Urothelium cell line (cell line): ENCODE data around the gene MYL1.
A peak's percentile ranks its signal among the peaks of the same experiment; 100 is the strongest.

Experiments
- DNase-seq: peaks from one replicate; pipeline ENCODE4 v3.0.0; 2011; ENCODE audit warnings: low spot score, mixed read lengths
- FAIRE-seq: peaks from 2 replicates; lab custom pipeline; 2011; peaks lifted over from hg19 to GRCh38; lab: Jason Lieb, UNC

MYL1 gene

DNA sequence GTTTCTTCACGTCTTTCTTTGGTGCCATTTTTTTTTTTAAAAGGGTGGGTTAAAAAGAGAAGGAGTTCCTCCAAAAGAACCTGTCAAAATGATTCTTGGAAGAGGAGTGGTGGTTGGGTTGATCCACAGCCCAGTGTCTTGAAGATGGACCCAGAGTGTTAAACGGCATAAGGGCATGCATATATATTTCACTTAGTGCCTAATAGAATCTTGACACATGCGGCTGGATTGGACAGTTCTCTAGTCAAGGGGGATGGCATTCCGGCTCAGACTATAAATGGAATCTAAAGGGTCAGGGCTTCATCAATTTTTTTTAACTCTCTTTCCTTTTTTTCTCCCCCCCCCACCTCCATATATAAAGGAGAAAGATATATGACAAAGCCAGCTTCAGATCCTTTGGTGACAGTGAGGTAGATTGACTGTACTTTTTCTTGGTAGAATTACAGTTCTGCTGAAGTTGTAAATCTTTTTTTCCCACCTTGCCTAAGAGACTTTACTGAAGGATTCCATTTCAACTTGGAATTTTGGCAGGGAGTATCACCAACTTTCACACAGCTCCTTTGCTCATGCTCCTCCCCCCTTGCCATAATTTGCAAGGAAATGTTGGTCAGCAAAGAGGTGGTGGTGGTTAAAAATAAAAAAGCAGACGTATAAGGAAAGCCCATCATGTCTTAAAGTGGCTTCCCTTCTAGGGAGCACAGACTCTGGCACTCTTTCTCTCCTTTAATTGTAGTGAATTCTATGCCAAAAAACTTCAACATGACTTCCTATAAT lies at the start of gene MYL1:
Gene MYL1, minus strand, starts transcription at position 160 of the 774 bp plus-strand sequence. Its CDS starts 132 bp downstream, at position 28.
- DNase-seq (no peak), FAIRE-seq (no peak)

DNA sequence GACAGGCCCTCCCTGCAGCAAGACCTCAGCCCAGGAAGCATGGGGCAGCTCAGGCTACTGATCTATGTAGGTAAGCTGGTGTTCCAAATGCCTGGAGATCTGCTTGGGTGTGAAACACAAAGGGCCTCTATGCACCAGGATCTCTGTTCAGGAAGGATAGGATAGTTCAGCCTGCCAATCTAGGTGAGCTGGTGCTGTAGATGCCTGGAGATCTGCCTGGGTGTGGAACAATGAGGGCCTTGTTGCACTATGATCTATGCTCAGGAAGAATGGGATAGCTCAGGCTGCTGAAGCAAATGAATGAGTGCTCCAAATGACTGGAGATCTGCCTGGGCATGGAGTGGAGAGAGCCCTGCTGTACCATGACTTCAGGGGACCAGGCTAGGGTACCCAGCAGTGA lies 48.9 kb upstream of the MYL1 start:
- FAIRE-seq: no peak

DNA sequence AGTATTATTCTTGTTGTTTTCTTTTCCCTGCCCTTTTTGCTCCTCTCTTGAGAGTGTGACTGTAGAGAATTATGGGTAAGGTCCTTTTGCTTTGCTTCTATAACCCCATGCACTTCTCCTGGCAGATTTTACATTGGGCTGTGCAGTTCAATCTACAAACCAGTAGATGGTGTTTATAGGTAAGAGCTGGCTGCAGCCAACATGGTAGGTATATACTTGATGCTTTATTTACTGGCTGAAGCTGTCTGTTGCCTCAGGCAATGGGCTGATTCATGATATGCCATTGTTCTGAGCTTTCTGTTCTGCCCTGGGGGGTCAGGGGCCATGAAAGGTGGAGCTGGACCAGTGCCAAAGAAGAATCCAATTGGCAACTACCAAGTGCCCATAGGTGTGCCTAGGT lies 48.3 kb upstream of the MYL1 start:
- FAIRE-seq (no peak), DNase-seq (no peak)

More for the DNA sequence above, 48.9 kb upstream of the MYL1 start:
- no peak for DNase-seq

DNA sequence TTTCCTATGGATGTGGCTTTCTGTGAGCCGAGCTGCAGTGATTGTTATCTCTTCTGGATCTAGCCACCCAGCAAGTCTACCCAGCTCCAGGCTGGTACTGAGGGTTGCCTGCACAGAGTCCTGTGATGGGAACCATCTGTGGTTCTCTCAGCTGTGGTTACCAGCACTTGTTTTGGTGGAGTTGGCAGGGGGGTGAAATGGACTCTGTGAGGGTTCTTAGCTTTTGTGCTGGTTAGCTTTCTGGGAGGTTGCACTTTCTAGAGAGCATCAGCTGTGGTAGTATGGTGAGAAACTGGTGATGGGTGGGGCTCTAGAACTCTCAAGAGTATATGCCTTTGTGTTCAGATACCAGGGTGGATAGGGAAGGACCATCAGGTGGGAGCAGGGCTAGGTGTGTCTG lies 45.4 kb upstream of the MYL1 start:
- FAIRE-seq (no peak), DNase-seq (no peak)

DNA sequence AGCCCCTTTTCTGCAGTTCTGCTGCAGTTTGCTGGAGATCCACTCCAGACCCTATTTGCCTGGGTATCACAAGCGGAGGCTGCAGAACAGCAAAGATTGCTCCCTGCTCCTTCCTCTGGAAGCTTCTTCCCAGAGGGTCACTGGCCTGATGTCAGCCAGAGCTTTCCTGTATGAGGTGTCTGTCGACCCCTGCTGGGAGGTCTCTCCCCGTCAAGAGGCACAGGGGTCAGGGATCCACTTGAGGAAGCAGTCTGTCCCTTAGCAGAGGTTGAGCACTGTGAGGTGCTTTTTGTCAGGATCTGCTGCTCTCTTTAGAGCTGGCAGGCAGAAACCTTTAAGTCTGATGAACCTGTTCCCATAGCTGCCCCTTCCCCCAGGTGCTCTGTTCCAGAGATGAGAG lies 42.0 kb upstream of the MYL1 start:
- no peak for FAIRE-seq
- no peak for DNase-seq

DNA sequence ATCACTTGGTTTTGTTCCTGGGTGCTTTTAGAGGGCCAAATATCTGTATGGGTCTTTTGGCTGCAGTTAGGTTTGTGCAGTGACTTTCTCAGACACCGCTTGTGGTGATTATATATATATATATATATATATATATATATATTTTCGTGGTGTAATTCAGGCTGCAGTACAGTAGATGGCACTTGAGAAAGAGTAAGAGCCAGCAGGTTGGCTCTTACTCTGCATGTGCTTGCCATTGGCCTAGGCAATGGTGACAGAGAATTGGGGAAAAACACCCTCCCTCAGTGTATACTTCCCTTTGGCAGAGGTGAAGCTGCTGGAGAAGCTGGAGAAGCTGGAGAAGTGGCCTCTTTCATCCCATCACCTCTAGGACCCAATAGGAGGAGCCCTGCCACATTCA lies 22.2 kb upstream of the MYL1 start:
- no peak for DNase-seq

DNA sequence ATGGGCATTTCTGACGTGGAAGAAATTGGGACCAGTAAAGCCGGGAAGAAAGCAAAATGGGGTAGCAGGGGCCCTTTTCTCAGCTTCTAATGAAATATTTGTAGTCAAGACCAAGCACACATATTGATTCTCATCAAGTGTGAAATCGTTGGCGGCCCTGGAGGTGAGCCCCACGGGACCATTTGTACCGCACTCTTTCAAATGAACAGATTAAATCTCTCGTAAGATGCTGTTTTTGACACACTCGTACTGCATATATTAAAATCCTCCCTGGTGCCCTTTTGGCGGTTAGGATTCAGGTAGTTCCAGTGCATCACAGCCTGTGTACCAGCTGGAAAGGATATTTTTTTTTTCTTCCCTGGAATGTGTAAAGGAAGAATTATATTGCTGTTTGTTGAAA lies 9.9 kb upstream of the MYL1 start:
- FAIRE-seq: no peak

More for the DNA sequence above, 22.2 kb upstream of the MYL1 start:
- no peak for FAIRE-seq

DNA sequence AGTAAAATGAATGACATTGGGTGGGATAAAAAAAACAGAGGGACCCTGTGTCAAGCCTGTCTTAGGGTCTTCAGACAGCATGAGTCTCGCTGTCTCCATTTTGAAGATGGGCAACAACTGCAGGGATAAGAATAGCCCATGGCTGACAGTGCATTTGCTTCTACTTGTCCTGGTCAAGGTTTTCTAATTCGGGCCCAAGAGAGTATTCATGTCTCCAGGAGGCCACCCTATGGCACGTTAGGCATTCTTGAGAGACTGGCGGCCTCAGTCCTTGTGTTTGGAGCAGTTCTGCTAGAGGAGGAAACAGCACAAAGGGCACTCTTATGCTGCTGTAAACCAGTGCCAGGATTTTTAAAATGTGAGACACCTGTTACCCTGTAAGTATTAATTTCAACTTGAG lies 9.5 kb upstream of the MYL1 start:
- no peak for DNase-seq
- FAIRE-seq: no peak

More for the DNA sequence above, 9.9 kb upstream of the MYL1 start:
- no peak for DNase-seq

DNA sequence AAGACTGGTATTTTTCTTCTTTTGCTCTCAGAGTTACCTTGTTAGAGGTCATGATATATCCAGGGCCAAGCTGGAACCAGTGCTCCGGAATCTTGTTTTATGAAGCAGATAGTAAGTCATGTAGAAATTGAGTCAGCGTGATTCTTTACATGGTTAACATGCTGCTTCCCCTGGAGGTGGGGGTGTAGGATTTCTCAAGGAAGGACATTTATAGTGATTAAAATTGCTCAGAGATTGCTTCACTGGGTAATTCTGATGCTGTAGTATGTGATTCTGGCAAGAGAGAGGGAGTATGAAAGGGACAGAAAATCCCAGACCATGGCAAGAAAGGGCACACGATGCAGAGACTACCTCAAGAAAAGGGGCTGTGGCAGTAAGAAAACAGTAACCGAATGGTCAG lies 8.0 kb upstream of the MYL1 start:
- FAIRE-seq: no peak
- no peak for DNase-seq

DNA sequence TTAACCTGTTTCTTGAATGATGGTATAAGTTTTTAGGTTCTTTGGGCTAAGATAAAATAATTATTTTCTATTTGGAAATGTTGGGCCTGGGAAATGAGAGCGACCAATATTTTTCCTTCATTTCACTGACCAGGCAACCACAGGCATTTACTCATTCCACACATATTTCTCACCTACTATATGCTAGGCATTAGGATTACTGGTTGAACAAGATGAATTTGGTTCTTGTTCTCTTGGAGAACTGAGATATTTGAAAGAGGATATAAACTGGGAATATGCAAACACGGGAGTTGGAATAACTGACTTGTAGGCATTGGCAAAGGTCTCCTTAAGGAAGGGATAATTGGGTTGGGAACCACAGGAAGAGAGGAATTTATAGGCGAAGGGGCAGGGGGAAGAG lies 3.9 kb upstream of the MYL1 start:
- FAIRE-seq (no peak), DNase-seq (peak; percentile 15)

DNA sequence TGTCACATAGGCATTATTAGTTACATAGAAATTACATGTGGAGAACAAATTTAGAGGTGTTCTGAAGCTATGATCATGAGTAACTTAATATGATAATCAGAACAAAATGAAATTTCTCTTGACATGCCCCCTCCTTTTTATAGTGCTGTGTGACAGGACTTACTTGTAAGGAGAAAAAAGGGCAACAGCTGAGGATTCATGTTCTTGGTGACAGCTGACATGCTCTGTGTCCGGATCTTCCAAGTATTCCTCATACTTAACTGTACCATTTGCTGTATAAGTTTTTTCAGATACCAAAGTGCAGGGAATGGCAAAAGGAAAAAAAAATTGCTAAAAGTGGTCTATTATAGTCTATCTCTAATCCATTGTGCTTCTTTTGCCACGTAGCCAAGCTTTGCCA lies 3.5 kb upstream of the MYL1 start:
- FAIRE-seq (no peak), DNase-seq (no peak)

DNA sequence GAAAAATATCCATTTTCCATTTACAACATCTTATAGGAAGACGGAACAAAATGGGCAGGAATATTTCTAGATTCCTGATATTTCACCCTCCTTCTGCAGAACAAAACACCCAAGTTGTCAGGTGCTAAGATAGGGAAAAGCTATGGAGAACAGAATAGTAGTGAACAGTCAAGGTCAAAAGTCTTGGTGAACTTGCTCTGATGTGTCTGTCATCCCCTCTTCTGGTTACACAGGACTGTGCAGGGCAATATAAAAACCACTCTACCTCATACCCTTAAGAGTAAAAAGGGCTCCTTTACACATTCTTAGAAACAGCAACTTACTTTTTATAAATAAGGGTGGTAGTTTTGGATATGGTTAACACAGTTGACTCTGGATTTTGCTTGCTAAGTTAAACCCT lies 4.4 kb downstream of the MYL1 start:
- DNase-seq (no peak), FAIRE-seq (no peak)

DNA sequence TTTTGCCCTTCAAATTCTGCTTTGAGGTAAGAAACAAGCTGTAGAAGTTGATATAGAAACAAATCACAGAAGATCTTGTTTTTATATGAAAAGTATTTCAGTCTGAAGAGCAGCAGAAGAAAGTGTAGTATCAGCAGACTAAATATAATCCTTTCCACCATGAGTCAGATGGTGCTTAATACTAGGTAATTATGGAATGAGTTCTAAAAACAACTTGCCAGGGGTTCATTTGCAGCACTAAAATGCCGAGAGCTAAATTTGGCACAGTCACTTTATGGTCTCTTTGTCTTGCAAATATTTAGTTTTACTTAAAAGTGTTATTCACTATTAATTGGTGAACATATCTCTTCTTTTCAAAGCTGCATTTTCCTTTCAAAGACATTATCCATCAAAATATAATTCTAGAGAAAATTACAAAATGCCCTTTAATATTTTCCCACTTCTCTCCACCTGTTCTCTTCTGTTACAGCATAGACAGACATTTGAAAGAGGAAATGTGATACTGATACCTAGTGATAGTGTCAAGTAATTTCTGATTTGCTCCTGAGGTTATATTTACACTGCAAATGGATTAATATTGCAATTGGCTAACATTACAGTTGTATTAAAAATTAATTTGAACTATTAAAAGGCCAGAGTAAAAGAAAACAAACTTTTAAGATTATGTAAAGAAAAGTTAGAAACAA lies 5.3 kb downstream of the MYL1 start:
- FAIRE-seq (no peak), DNase-seq (no peak)

DNA sequence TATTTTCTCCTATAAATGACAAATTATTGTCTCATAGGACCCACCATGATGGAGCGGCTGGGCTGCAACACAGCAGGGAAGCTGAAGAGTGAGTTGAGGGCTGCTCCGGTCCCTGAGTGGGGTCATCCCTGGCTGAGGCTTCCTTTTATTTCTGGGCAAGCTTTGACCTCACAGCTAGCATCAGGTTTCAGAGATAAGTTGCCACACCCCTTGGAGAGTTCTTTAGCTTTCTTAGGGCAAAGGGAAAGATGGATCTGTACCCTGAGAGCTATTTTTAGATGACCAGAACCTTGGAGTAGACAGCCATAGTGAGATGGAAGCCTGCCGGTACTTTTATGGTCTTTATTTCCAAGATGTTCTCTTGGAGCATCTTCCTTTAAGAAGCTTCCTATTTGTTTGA lies 11.5 kb downstream of the MYL1 start:
- FAIRE-seq (no peak), DNase-seq (no peak)

DNA sequence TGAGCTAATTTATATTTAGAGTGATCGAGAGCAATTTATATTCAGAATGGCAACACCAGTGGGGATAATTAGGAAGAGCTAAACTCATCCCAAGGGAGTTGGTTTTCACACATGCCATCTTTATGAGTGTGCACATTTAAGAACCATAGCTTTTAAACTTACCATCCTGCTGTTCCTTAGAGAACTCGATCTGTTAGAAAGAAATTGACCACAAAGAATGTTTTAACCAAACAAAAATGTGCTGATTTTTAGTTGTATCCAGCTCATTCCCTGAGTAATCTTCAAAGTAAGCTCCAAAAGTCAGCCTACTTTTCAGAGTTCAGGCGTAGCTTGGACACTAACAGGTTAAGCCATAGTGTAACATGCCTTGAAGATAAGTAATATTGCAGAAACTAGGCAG lies 12.6 kb downstream of the MYL1 start:
- no peak for FAIRE-seq
- peak; percentile 17 for DNase-seq

DNA sequence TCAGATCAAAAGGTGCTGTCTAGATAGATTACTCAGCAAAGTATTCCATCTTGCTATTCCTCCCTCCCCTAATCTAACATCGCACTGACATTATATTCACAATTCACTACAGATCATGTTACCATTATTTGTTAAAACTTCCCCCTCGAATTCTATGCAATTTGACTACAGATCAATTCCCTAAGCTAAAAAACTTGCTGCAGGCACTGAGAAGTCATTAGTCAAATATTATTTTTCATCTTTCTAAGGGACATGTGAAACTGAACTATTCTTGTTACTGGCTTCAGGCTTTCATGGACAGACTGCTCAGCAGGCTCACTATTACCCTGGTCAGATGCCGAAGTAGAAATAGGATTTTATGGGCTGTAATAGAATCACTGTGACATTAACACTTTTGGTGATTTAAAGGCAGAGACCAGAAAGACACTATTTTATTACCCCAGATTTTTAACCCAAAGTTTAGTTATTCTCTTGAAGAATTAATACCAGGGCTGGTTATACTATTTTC lies 15.1 kb downstream of the MYL1 start:
- no peak for FAIRE-seq
- DNase-seq: no peak

DNA sequence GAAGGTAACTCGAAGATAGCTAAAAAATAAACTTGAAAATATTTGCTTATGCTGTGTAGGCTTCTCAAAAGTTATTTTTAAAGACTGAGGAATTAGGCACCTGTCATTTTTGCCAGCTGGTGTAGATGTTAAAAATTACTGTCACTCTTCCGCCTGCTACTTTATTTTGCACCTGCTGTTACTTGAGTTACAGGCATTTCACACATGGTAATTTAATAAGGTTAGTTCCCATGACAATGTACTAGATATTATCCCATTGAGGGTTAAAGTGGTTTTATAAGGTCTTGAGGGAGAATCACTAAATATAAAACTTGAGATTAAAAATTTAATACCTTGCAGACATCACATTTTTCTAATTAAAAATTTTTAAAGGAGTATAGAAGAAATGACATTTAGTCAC lies 26.6 kb downstream of the MYL1 start:
- no peak for FAIRE-seq
- no peak for DNase-seq

DNA sequence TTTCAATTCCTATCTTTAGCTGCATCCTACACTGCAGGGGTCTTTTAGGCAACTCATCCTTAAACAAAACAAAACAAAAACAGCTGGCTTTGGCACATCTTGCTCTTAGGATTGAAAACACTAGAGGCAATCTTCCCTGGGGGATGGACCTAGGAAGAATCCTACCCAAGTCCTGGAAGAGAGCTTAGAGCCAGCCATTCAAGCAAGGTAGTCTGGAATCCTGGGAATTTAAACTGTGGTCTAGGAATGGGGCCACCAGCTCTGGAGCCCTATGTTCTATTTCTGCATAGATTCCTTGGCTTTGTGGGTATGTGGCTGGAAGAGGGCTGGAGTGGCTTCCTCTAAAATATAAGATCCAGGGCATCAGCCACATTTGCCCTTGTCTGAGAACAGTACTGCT lies 27.7 kb downstream of the MYL1 start:
- no peak for DNase-seq
- no peak for FAIRE-seq

DNA sequence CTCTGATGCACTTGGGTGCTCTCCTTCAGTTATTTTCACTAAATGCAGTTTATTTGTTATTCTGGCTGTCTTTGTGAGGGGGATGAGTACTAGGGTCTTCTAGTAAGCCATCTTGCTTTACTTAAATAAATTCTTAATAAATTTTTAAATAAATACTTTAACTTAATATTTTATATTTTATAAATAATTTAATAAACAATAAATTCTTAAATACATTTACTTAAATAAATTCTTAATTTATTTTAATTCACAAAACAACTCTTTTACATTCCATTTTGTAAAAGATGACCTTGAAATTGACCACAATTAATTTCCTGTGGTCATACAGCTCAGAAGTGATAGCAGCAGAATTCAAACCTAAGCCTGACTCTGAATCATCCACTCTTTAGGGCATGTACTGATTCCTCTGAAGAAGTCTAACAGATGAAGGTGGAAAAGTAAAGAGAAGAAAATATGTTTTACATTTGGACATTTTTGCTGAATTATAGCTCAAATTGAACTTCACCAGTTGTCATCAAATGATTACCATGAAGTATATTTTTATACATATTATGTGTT lies 28.8 kb downstream of the MYL1 start:
- no peak for FAIRE-seq
- no peak for DNase-seq

DNA sequence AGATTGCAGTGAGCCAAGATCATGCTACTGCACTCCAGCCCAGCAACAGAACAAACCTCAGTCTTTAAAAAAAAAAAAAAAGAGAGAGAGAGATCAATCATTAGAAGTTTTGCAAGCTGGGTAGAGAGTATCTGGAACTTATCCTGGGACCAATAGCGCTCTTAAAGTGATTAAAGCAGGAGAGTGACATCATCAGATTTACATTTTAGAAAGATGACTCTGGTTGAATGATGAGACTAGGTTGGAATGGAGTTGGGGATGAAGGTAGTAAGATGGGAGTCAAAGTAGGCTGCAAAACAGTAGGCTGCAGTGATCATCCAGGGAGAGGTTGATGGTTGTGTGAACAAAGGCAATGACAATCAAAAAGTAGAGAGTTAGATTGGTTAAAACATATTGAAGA lies 37.8 kb downstream of the MYL1 start:
- FAIRE-seq (no peak), DNase-seq (no peak)

DNA sequence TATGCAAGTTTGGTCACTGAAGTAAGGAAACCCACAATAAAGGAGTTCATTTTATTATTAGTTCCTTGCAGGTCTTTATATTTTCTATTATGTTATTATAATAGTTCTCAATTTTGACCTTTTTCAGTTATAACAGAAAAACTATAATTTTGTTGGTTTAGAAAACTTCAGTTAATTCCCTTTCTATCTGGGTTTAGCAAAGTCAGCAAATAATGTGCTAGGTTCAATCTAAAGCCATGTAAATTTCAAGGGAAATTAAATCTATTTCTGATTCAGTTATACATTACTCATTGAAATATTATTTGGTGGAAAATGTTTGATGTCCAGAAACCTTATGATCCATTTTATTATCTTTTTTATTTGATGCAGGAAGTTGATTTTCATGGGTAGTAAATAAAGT lies 43.7 kb downstream of the MYL1 start:
- DNase-seq: no peak
- no peak for FAIRE-seq

DNA sequence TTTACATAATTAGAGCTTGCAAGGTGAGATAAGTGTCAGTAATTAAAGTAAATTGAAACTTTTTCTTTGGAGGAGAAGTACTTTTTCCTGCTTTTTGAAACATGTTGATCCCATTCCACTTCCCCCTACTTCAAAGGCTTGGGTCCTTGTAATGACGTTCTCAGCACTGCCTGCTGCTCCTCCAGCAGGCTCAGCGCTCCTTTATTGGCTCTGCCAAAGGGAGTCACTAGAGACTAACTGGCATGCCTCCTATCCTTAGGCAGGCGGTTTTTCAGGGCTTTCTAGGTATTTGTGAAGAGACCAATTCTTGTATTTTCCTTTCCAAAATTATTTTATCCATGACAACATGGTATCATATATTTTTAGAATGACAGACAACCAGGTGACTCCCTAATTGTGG lies 45.8 kb downstream of the MYL1 start:
- DNase-seq (no peak), FAIRE-seq (no peak)
